ENCODE results near the gene GPD2. TPM values are rescaled to one million over a fixed set of nuclear protein-coding genes. Genes with fewer than 3 reads are reported as not detected.

GPD2 gene
- total RNA-seq, 2 donors from 2014 or later, result 61.1 to 76.2 TPM

DNA sequence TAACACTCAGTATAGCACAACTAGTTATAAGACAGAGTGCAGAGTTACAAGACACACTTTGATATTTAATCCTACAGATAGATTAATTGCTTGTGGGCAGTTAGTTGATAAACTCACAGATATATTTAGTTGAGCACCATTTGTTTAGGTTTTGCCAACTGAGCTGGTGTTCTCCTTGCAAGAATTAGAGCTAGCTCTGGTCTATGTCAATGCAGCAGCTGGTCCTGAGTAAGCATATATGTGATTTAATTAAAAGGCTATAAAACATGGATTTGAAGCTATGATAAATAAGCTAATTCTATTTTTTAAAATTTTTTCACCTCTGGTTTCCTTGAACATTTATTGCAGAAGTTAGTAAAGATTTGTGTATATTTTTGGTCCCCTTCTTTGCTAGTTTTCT lies 35.6 kb downstream of the GPD2 start:
- no peak overlapping the region for H3K27ac ChIP-seq
- TF ChIP-seq, protein P1, sequence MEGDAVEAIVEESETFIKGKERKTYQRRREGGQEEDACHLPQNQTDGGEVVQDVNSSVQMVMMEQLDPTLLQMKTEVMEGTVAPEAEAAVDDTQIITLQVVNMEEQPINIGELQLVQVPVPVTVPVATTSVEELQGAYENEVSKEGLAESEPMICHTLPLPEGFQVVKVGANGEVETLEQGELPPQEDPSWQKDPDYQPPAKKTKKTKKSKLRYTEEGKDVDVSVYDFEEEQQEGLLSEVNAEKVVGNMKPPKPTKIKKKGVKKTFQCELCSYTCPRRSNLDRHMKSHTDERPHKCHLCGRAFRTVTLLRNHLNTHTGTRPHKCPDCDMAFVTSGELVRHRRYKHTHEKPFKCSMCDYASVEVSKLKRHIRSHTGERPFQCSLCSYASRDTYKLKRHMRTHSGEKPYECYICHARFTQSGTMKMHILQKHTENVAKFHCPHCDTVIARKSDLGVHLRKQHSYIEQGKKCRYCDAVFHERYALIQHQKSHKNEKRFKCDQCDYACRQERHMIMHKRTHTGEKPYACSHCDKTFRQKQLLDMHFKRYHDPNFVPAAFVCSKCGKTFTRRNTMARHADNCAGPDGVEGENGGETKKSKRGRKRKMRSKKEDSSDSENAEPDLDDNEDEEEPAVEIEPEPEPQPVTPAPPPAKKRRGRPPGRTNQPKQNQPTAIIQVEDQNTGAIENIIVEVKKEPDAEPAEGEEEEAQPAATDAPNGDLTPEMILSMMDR (IDR thresholded peaks at IDR 0.05), result no peak
- no peaks in the 10 kb centered on the region for H3K9me3 ChIP-seq
- no peaks in the 10 kb centered on the region for H3K27me3 ChIP-seq
- H3K9ac ChIP-seq (ENCODE audit: low read depth in 2 of 2, low read length in 2 of 2), result no peak overlapping the region
- no peaks in the 10 kb centered on the region for H3K36me3 ChIP-seq
- DNase-seq, result no peak
- H3K4me3 ChIP-seq, result no peak overlapping the region
- intact Hi-C loops (cut with DNase I), result no loop called here
- H3K4me1 ChIP-seq, result peaks cover 10% of the 10 kb centered on the region

DNA sequence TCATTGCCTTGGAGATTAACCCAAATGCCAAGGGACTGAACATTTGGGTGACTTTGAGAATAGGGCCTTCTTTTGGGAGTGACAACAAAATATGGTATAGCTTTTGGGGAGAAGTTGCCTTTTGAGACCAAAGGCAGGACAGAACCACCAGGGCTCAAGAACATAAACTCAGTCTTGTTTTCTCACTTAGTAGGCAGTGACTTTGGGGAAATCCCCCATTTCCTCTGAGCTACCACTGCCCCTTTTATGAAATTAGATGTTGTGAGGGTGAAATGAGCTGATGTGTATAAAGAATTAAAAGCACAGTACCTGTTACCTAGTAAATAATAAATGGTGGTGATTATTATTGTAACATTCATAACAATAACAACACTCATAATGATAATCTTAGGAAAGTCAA lies 36.5 kb downstream of the GPD2 start:
- TF ChIP-seq, protein P1 (IDR thresholded peaks at IDR 0.05), result no peak
- DNase-seq, result no peak
- Histone ChIP-seq H3K27ac (no peak overlapping the region), H3K27me3 (no peaks in the 10 kb centered on the region), H3K4me3 (no peak overlapping the region), H3K36me3 (no peaks in the 10 kb centered on the region), H3K9me3 (no peaks in the 10 kb centered on the region), H3K4me1 (peaks cover 7% of the 10 kb centered on the region), H3K9ac (ENCODE audit: low read depth in 2 of 2, low read length in 2 of 2) (no peak overlapping the region)
- intact Hi-C loops (cut with DNase I), result no loop called here

DNA sequence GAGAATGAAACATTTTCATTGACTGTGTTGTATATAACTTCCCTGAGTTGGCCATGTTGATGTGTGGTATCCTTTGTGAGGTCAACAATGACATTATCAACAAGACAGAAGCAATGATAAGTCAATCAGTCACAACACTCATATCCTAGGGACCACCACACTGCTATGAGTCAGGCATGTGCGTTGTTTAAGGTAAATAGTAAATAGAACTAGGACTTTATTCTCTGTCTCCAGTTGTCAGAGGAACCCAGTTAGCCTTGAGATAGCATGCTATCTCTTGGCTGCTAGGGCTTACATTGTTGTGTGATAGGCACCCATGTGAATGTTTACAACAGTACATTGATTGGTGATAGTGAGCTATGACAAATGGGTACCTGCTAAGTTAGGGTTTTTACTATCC lies 37.3 kb downstream of the GPD2 start:
- no peak overlapping the region for H3K27ac ChIP-seq
- H3K9me3 ChIP-seq, result no peaks in the 10 kb centered on the region
- H3K4me1 ChIP-seq, result no peaks in the 10 kb centered on the region

DNA sequence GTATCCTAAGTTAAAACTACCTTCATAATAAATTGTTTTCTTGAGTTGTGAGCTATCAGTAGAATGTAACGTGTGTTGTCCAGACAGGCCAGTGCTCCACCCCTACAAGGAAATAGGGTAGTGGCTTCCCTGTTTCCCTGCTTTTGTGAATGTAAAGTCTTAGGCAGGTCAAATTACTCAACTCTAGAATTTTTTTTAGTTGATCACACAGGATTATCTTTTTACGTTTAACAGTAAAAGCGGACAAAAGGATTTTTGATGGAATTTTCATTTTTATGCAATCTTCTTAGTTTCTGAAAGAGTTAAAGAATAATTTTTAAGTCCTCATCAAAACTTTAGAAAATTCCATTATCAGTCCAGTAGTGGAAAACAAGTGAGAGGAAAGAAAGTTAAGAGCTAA lies 38.2 kb downstream of the GPD2 start:
- no peaks in the 10 kb centered on the region for H3K4me1 ChIP-seq
- H3K36me3 ChIP-seq, result no peaks in the 10 kb centered on the region
- no peak overlapping the region for H3K4me3 ChIP-seq
- intact Hi-C loops (cut with DNase I), result no loop called here
- H3K27me3 ChIP-seq, result no peaks in the 10 kb centered on the region
- TF ChIP-seq, protein P1 (IDR thresholded peaks at IDR 0.05), result no peak
- DNase-seq, result no peak
- H3K9ac ChIP-seq (ENCODE audit: low read depth in 2 of 2, low read length in 2 of 2), result no peak overlapping the region
- no peak overlapping the region for H3K27ac ChIP-seq
- H3K9me3 ChIP-seq, result no peaks in the 10 kb centered on the region

More for the DNA sequence above, 37.3 kb downstream of the GPD2 start:
- Histone ChIP-seq H3K4me3 (no peak overlapping the region), H3K36me3 (no peaks in the 10 kb centered on the region), H3K27me3 (no peaks in the 10 kb centered on the region), H3K9ac (ENCODE audit: low read depth in 2 of 2, low read length in 2 of 2) (no peak overlapping the region)
- TF ChIP-seq, protein P1 (IDR thresholded peaks at IDR 0.05), result no peak
- intact Hi-C loops (cut with DNase I), result no loop called here
- no peak for DNase-seq

DNA sequence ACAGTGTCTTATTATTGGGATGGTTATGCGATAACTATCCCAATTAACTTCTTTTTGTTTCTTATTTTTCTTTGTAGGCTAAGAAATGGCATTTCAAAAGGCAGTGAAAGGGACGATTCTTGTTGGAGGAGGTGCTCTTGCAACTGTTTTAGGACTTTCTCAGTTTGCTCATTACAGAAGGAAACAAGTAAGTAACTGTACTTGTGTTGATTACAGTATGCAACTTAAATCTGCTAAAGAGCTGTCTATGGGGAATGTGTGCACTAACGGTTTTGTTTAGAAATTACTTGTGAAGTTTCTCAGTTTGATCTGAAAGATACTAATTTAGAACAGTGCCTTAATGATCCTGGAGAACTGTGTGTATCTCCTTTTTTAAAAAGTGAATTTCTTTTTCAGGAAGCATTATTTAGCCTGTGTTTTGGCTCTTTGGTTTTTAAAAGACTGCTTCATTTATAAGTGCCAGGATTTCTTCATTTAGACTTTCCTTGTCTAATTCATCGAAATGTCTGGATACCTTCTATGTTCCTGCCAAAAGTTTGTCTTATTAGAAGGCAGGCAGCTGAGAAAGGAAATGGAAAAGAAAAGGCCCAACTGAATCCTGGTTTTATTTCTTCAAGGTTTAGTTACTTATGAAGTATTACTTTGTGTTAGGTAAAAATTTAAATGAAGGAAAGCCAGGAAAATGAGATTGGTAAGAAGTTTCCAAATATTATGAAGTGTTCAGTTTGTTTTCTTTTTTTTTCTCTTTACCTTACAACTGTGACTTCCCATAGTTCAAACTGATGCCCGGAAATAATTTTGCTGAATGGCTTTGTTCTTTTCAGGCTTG lies 40.1 kb downstream of the GPD2 start:
- TF ChIP-seq, protein P1 (IDR thresholded peaks at IDR 0.05), result no peak
- no peaks in the 10 kb centered on the region for H3K36me3 ChIP-seq
- no peaks in the 10 kb centered on the region for H3K4me1 ChIP-seq
- no peaks in the 10 kb centered on the region for H3K9me3 ChIP-seq
- intact Hi-C loops (cut with DNase I), result no loop called here
- no peak overlapping the region for H3K9ac ChIP-seq (ENCODE audit: low read depth in 2 of 2, low read length in 2 of 2)
- DNase-seq, result no peak
- no peaks in the 10 kb centered on the region for H3K27me3 ChIP-seq
- no peak overlapping the region for H3K4me3 ChIP-seq
- H3K27ac ChIP-seq, result no peak overlapping the region

Data from colonic mucosa (tissue), 4 donors.